Measurements from ENCODE around the gene SELENOK. TPM values are rescaled to one million over a fixed set of nuclear protein-coding genes. Genes with fewer than 3 reads are reported as not detected.
A peak's percentile ranks its signal among the peaks of the same experiment; 100 is the strongest.

The SELENOK gene
- total and polyA plus RNA-seq, 2 of the 13 experiments (the other 11 are each of a cell fraction or from before 2014, with no cell fraction given), result 67.0 to 81.0 TPM

- no peak for TF ChIP-seq ZNF318 (CRISPR knock-in tag; IDR thresholded peaks at IDR 0.05)
- no peak; the same call in 1 of the 2 replicates for TF ChIP-seq ZNF589 (CRISPR knock-in tag; conservative IDR thresholded peaks at IDR 0.05)
- TF ChIP-seq ZSCAN31 (CRISPR knock-in tag; IDR thresholded peaks at IDR 0.05; ENCODE audit: low read depth), result no peak
- no peak for TF ChIP-seq ZBTB49 (CRISPR knock-in tag; IDR thresholded peaks at IDR 0.05; ENCODE audit: borderline replicate concordance)
- TF ChIP-seq ZNF563 (CRISPR knock-in tag; IDR thresholded peaks at IDR 0.05), result peak; percentile 47; the same call in 1 of the 2 replicates
- TF ChIP-seq CENPX (CRISPR knock-in tag; IDR thresholded peaks at IDR 0.05), result no peak
- TF ChIP-seq BCL6 (CRISPR knock-in tag; IDR thresholded peaks at IDR 0.05), result peak; percentile 57
- no peak for TF ChIP-seq ZNF709 (CRISPR knock-in tag; IDR thresholded peaks at IDR 0.05)
- no peak for TF ChIP-seq SP2 (CRISPR knock-in tag; IDR thresholded peaks at IDR 0.05)
- TF ChIP-seq, protein P1, sequence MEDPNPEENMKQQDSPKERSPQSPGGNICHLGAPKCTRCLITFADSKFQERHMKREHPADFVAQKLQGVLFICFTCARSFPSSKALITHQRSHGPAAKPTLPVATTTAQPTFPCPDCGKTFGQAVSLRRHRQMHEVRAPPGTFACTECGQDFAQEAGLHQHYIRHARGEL (CRISPR knock-in tag; IDR thresholded peaks at IDR 0.05), result no peak
- no peak for TF ChIP-seq ZNF720 (CRISPR knock-in tag; IDR thresholded peaks at IDR 0.05)
- TF ChIP-seq CCAR2 (optimal IDR thresholded peaks at IDR 0.05; ENCODE audit: low read depth, low read length), result no peak
- TF ChIP-seq RFXAP (CRISPR knock-in tag; IDR thresholded peaks at IDR 0.05; ENCODE audit: borderline replicate concordance), result no peak
- TF ChIP-seq RBM22 (optimal IDR thresholded peaks at IDR 0.05; ENCODE audit: low read length), result peak; percentile 26
- TF ChIP-seq ZNF530 (CRISPR knock-in tag; IDR thresholded peaks at IDR 0.05; ENCODE audit: low read depth), result no peak
- no peak for TF ChIP-seq GZF1 (CRISPR knock-in tag; IDR thresholded peaks at IDR 0.05)
- TF ChIP-seq THYN1 (CRISPR knock-in tag; IDR thresholded peaks at IDR 0.05; ENCODE audit: borderline replicate concordance, low read depth), result no peak
- no peak for TF ChIP-seq NFE2 (CRISPR knock-in tag; IDR thresholded peaks at IDR 0.05)
Observed at GRCh38 chr3:53843195-53844177, 48.2 kb downstream of the SELENOK start (continued).
